ENCODE results near the gene EIF5. TPM values are rescaled to one million over a fixed set of nuclear protein-coding genes. Genes with fewer than 3 reads are reported as not detected.
A peak's percentile ranks its signal among the peaks of the same experiment; 100 is the strongest.

The EIF5 gene
- 265 and 299 TPM in 2 replicates for total RNA-seq (2014; rRNA removed; shearing (Covaris generic))

DNA sequence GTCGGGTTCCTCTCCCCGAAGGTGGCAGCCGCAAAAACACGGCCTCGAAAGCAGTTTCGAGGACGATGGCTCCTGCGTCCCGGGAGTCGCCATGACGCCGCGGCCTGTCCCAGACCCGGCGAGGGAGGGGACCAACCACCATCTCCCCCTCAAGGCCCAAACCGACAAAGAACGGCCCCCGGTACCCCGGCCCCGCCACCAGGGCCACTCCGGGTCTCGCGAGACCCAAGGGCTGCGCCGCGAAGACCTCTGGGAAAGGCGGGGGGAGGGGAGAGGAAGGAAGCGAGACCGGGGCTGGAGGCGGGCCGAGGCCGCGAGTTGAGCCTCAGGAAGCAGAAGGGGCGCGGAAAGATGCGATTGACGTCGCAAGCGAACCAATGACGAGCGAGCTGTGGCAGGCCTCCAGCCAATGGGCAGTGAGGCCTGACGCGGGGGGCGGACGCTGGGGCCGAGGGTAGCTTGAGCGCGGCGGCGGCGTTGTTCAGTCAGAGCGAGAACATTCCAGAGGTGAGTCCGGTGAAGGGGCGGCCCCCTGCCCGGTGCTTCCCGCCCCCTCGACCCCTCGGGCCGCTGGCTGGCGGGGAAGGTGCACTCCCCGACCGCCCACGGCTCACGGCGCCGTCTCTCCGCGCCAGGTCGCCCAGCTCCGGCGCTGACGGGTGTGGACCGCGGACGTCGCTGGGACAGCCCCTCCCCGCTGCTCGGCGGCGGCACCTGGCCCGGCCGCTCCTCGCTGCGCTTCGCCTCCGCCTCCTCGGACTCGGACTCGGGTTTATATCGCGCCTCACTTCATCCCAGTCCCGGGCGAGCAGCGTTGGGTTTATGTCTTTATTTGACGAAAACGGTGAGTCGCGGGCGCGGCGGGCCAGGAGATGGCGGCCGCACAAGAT lies at the start of gene EIF5:
Gene EIF5, plus strand, starts transcription at position 484 of the 890 bp plus-strand sequence. CDS start 1,624 bp downstream, outside the sequence.
- DNase-seq (ENCODE audit: low spot score): peak; percentile 98
- in situ Hi-C loops (cut with HindIII; ENCODE audit: low sequenced_read_pairs): no loop called here

DNA sequence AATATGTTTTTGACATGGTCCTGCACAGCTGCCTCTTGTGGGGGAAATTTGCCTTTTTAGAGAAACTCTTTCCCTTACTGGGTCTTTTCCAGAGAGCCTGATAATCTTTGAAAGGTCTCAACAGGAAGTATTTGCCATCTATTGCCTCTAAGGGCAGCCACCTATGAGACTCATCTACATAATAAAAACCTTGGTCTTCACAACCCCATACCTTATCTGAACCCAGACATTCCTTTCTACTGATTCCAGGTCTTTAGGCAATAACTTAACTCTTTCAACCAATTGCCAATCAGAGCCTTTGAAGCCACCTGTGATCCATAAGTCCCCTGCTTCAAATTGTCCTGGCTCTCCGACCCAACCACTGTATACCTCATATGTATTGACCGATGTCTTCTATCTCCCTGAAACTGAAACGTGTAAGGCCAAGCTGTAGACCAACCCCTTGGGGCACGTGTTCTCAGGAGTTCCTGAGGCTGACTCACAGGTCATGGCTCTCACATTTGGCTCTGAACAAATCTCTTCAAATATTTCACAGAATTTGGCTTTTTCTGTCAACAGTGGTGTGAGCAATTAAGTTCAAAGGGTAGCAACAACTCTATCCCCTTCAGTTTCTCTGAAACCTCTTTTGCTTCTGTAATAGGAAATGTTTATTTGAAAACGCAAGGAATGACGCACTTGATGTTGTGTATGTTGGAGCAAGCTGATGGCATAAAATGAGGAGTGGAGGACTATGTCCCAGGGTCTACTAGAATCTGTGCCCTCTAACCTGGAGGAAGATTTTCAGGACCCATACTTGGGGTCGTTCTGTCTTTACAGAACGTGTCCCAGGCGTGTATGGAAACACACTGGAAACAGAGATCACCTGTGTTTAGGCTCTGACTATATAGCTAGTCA lies 49.2 kb upstream of the EIF5 start:
- in situ Hi-C loops (cut with HindIII; ENCODE audit: low sequenced_read_pairs): no loop called here
- DNase-seq (ENCODE audit: low spot score): no peak

DNA sequence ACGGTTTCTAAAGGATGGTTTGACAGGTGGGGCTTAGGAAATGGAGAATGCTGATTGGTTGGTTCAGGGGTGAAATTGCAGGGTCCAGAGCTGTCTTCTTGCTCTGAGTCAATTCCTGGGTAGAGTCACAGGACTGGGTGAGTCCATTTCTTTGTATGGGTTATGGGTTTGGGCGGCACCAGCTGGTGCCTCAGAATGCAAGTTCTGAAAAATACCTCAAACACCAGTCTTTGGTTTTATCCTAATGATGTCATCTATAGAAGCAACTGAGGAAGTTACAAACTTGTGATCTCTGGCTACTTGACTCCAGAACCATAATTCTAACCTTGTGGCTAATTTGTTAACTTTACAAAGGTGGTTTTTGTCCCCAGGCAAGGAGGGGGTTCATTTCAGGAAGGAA lies 47.6 kb upstream of the EIF5 start:
- in situ Hi-C loops (cut with HindIII; ENCODE audit: low sequenced_read_pairs): no loop called here
- no peak for DNase-seq (ENCODE audit: low spot score)

DNA sequence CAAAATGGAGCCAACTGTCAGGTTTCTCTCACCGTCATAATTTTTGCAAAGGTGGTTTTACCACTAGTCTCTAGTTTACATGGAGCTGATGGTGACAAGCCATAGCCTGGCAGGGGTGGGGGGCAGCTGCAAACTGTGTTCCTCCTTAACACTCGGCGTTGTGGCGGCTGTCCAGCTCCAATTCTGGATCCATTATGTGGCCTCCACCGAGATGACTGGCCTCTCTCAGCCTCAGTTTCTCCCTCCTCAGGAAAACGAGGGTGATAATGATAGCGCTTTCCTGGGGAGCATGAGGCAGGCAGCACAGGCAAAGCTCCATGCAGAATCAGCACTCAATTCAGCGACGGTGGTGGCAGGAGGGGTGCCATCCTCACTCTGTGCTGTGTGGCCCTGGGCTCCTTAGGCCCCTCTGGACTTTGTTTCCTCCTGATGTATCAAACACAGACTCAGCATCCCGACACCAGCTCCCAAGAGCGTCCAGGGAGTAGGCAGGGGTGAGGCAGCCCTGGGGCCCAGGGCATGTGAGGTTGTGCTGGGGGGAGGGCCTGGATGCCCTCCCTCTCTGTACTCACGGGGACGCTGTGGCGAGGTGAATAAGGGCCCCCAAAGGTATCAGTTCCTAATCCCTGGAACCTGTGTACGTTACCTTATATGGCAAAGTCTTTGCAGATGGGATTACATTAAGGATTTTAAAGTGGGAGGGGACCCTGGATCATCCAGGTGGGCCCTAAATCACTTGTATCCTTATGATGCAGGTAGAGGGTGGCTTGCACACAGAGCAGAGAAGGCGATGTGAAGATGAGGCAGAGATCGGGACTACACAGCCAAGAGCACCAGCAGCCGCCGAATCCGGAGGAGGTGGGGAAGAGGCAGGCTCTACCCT lies 46.8 kb upstream of the EIF5 start:
- no peak for DNase-seq (ENCODE audit: low spot score)
- in situ Hi-C loops (cut with HindIII; ENCODE audit: low sequenced_read_pairs): no loop called here

DNA sequence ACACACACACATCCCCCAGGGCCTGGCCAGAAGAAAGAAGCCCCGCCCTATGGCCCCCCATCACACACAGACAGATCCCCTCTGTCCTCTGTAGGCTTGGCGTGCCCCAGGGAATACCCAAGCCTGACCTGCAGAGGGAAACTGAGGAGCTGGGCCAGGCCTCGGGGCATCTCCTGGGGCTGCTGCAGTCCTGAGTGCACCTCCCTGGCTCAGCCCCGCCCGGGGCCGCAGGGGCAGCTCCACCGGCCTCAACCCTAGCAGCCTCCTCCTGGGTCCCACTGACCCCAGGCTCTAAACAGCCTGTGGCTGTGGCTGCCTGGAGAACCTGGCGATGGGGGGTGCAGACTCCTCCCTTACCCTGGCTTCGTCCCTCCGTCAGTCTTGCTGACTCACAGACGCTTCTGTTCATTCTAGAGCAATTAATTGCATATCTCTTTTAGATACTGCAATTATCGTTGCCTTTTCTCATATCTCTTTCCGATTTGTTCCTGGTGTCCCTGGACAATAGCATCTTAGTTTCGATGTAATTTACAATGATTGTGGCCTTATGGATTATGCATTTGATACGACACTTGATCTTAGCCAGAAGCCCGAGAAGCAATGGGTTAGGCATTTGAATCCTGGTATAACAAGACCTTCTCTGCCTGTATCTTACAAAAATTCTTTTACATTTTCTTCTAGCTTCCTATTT lies 45.8 kb upstream of the EIF5 start:
- in situ Hi-C loops (cut with HindIII; ENCODE audit: low sequenced_read_pairs): no loop called here
- DNase-seq (ENCODE audit: low spot score): no peak

DNA sequence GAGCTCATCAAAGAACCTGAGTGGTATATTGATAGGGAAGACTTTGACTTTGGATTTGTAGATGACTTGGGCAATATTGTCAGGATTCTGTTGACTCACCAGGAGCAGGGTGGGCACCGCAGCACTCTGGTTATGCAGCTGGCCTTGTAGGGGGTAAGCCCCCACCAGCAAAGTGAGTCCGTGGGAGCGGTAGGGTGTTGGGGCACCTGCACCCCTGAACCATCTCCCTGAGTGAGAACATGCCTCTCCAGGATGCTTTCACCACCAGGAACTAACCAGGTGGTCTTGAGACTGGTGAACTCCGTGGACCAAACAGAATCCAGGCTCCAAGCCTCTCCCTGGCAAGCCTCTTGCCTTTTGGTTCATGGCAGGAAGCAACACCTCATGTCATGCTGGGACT lies 44.0 kb upstream of the EIF5 start:
- in situ Hi-C loops (cut with HindIII; ENCODE audit: low sequenced_read_pairs): no loop called here
- no peak for DNase-seq (ENCODE audit: low spot score)

DNA sequence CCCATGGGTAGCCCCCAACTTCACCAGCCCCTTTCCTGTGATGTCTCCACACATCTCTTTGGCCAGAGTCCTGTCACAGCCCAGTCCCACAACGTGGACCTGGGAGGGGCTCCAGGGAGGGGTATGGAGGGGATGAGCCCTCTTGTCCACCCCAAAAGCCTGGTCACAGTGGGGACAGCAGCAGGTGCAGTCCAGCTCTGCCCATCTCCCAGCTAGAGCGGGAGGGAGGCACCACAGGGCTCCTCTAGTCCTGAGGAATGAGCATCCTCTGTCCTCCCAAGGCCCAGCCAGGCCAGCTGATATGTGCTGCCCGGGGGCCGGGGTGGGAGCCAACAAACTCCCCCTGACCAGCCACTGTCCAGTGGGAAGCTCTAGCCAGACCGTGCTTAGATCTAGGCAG lies 43.5 kb upstream of the EIF5 start:
- in situ Hi-C loops (cut with HindIII; ENCODE audit: low sequenced_read_pairs): no loop called here

DNA sequence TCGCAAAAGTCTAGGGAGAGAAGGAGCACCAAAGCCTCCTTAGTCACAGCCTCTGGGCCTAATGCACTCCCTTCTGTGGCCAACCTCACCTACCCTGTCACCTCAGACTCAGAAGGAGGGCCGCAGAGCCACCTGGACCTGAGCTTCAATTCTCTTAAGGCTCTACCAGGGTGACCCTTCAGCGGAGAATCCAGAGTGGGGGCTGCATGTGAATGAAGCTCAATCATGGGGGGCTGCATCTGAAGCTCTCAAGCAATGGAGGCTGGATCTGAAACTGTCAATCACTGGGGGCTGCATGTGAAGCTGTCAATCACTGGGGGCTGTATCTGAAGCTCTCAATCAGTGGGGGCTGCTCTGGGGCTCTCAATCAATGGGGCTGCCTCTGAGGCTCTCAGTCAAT lies 43.1 kb upstream of the EIF5 start:
- in situ Hi-C loops (cut with HindIII; ENCODE audit: low sequenced_read_pairs): no loop called here
- no peak for DNase-seq (ENCODE audit: low spot score)

More for the DNA sequence above, 43.5 kb upstream of the EIF5 start:
- DNase-seq (ENCODE audit: low spot score): no peak

DNA sequence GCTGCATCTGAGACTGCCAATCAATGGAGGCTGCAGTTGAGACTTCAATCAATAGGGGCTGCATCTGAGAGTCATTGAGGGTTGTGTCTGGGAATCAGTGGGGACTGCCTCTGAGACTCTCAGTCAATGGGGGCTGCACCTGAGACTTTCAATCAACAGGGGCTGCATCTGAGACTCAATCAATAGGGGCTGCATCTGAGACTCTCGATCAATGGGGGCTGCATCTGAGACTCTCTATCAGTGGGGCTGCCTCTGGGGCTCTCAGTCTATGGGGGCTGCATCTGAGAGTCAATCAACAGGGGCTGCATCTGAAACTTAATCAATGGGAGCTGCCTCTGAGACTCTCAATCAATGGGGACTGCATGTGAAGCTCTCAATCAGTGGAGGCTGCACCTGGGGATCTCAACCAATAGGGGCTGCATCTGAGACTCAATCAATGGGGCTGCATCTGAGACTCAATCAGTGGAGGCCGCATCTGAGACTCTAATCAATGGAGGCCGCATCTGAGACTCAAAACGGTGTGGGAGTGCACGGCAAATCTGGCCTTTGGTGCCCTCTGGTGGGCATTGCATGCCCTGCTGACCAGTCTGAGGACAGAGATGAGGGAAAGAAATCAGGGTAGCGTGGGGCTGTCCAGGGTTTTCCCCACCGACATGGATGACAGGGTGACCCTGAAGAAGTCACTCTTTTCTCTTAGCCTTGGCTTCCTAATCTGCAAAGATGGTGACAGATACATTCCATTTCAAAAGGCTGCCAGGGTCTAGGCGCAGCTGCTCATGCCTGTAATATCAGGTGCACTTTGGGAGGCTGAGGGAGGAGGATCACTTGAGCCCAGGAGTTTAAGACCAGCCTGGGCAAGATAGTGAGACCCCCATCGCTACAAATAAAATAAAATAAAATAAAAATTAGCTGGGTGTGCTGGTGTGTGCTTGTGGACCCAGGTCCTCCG lies 41.3 kb upstream of the EIF5 start:
- in situ Hi-C loops (cut with HindIII; ENCODE audit: low sequenced_read_pairs): no loop called here

DNA sequence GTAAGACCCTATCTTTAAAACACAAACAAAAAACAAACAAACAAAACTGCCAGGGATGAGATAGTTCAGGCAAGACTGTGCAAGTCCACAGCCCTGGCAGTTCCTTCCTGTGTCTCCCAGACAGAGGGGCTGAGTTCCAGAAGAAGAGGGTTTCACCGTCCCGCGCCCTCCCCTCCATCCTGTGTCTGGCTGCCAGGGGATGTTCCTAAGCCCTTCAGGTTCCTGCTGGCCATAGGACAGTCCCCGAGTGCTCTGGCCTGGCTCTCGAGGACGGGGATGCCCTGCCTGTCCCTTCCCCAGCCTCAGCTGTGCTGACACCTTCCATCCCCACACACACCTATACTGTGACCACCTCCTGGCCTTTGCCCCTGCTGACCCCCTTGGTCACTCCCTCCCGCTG lies 40.6 kb upstream of the EIF5 start:
- in situ Hi-C loops (cut with HindIII; ENCODE audit: low sequenced_read_pairs): no loop called here
- no peak for DNase-seq (ENCODE audit: low spot score)

More for the DNA sequence above, 41.3 kb upstream of the EIF5 start:
- peak; percentile 76 for DNase-seq (ENCODE audit: low spot score)

DNA sequence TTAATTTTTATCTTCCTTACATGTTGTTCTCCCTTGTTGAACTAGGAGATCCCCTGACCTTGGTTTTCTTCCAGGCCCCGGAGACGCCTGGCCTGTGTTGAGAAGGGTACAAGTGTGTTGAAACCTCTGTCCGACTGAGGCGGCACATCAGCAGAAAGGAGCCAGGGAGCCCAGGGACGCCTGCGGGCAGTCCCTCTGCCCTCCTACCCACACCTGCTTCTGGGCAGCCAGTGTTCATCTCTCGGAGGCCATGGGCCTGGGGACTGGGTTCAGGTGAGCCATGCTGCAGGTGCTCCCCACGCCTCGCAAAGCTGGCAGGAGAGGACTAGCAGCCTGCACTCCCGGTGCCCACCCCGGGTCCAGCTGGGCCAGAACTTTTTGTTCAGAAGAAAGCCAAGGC lies 39.9 kb upstream of the EIF5 start:
- DNase-seq (ENCODE audit: low spot score): no peak
- in situ Hi-C loops (cut with HindIII; ENCODE audit: low sequenced_read_pairs): no loop called here

DNA sequence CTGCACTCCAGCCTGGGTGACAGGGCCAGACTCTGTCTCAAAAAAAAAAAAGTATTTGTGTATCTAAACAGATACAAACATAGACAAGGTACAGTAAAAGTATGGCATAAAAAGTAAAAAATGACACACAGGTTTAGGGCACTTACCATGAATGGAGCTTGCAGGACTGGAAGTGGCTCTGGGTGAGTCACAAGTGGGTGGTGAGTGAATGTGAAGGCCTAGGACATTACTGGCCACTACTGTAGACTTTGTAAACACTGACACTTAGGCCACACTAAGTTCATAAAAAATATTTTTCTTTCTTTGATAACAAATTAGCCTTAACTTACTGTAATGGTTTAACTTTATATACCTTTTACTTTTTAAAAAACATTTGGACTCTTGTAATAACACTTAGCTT lies 38.0 kb upstream of the EIF5 start:
- DNase-seq (ENCODE audit: low spot score): no peak
- in situ Hi-C loops (cut with HindIII; ENCODE audit: low sequenced_read_pairs): no loop called here

DNA sequence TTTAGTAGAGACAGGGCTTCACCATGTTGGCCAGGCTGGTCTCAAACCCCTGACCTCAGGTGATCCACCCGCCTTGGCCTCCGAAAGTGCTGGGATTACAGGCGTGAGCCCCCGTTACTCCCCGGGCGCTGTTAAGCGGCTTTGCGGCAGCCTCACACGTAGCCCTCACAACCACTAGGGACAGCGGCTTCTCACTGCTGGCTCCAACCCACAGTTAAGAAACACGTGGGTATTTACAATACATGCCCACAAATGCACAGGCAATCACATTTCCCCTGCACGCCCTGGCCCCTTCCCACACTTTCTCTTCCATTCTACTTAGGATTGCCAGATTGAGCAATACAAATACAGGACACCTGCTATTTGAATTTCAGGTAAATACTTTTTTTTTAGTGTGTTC lies 37.0 kb upstream of the EIF5 start:
- in situ Hi-C loops (cut with HindIII; ENCODE audit: low sequenced_read_pairs): no loop called here
- DNase-seq (ENCODE audit: low spot score): no peak

DNA sequence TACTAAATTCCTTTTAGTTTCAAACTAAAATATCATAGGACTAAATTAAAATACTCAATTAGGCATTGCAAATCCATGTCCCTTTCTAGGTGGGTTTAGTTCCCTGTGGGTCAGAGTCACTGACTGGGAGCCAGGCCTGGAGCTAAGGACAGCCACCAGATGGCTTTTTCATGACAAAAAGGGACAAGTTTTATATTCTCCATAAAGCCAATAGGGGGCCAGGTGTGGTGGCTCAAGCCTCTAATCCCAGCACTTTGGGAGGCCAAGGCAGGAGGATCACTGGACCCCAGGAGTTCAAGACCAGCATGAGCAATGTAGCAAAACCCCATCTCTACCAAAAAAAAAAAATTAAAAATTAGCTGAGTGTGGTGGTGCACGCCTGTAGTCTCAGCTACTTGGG lies 35.4 kb upstream of the EIF5 start:
- no peak for DNase-seq (ENCODE audit: low spot score)

DNA sequence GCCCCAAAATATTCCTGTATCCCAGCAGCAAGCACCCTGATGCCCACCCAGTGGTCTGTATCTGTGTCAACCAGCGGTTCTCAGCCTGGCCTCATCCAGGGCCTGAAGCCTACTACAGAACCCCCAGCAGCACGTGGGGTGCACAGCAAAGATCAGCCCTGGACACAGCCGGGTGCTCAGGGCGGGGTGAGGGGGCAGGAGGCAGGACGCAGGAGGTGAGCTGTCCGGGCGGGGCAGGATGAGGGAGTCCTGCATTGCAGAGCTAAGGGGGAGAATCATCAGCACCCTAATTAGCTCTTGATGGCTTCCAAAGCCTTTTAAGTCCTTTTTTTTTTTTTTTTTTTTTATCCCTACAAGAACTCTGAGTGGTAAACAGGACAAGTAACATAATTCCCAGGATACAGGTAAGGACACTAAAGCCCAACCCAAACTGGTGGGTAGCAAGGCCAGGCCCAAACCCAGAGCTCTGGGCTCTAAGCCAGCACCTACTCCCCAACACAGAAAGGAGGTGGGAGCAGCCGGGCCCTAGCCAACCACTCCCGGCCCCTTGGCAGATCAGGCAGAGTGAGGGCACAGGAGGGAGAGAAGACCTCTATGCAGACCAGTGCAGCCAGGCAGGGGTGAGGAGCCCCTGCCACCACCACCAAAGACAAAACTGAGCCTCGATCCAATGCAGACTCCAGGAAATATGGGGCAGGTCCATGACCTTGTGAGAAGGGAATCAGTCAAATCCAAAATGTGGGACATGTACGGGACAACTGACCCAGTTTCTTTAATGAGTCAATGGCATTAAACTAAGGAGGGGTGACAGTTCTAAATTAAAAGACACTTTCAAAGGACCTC lies 32.3 kb upstream of the EIF5 start:
- DNase-seq (ENCODE audit: low spot score): no peak
- in situ Hi-C loops (cut with HindIII; ENCODE audit: low sequenced_read_pairs): no loop called here

More for the DNA sequence above, 35.4 kb upstream of the EIF5 start:
- in situ Hi-C loops (cut with HindIII; ENCODE audit: low sequenced_read_pairs): no loop called here

DNA sequence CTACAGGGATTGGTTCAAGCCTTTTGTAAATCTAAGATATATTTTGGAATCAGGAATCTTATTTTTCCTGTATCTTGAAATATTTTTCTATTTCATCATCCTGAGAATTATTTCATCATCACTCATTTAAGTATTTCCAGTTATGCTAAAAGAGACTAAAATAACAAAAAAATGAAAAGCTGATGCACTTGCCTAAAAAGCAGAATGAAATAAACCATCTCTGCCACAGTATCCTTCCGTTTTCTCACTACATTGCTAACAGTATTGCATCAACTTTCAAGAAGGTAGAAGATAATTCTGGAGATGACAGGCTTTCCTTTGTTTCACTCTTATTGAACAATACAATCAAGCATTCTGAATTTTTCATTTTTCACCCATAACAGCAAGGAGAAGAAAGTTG lies 31.1 kb upstream of the EIF5 start:
- no peak for DNase-seq (ENCODE audit: low spot score)
- in situ Hi-C loops (cut with HindIII; ENCODE audit: low sequenced_read_pairs): no loop called here

DNA sequence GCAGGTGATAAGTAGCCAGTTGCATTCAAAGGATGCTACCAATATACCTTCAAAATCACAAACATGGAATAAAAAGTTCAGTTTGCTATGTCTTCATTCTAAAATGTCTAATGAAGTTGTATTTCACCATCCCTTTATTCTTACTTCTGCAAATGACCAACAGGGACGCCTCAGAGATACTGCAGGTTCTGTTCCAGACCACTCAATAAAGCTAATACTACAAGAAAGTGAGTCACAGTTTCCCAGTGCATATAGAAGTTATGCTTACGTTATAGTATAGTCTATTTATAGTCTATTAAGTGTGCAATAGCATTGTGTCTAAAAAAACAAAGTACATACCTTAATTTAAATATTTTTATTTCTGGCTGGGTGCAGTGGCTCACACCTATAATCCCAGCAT lies 29.3 kb upstream of the EIF5 start:
- in situ Hi-C loops (cut with HindIII; ENCODE audit: low sequenced_read_pairs): no loop called here
- no peak for DNase-seq (ENCODE audit: low spot score)

All from G401 (cell line).